Neural cell (in vitro differentiated cells): ENCODE data around the gene HMGXB4.

Source experiments
- EP300 ChIP-seq: fragments of 450-650 bp; conservative IDR thresholded peaks from 2 replicates; pipeline ENCODE4 v1.6.1; 2014; ENCODE audit warnings: antibody characterized with exemption, mild to moderate bottlenecking, moderate library complexity; ENCODE audit not compliant: poor library complexity, severe bottlenecking
- EZH2 ChIP-seq: fragments of 200-600, 300-800 bp; shearing (Covaris generic), sonication (generic); IDR thresholded peaks from 2 replicates; pipeline ENCODE4 v1.6.1; 2014; ENCODE audit warnings: antibody characterized with exemption, low read length, borderline replicate concordance, mild to moderate bottlenecking; ENCODE audit not compliant: insufficient read depth, poor library complexity, severe bottlenecking
- POLR2AphosphoS5 ChIP-seq: IDR thresholded peaks from 2 replicates; pipeline ENCODE4 v1.6.1; 2012
- TAF1 ChIP-seq: IDR thresholded peaks from 2 replicates; pipeline ENCODE4 v1.6.1; 2012; ENCODE audit warnings: low read depth
- TF ChIP-seq, protein P1 (sequence below): fragments of 450-650 bp; IDR thresholded peaks from 2 replicates; pipeline ENCODE4 v1.5.1; 2014; ENCODE audit warnings: antibody characterized with exemption, mild to moderate bottlenecking, moderate library complexity; ENCODE audit not compliant: poor library complexity, severe bottlenecking

DNA sequence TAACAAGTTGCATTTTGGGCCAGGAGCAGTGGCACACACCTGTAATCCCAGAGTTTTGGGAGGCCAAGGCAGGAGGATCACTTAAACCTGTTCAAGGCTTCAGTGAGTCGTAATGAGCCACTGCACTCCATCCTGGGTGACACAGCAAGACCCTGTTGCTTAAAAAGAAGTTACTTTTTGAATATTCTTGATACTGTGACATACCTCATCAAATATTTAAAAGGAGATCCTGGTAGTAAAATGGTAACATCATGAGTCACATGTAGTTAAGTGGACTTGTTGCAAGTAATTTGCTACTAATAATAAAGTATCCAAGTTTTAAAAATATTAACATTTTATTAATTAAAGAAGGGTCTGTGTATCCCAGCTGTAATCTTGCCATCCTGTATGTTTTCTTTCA, 18.3 kb downstream of the HMGXB4 start:
- no peak for TF ChIP-seq EZH2
- no peak for TF ChIP-seq POLR2AphosphoS5
- TF ChIP-seq, protein P1, sequence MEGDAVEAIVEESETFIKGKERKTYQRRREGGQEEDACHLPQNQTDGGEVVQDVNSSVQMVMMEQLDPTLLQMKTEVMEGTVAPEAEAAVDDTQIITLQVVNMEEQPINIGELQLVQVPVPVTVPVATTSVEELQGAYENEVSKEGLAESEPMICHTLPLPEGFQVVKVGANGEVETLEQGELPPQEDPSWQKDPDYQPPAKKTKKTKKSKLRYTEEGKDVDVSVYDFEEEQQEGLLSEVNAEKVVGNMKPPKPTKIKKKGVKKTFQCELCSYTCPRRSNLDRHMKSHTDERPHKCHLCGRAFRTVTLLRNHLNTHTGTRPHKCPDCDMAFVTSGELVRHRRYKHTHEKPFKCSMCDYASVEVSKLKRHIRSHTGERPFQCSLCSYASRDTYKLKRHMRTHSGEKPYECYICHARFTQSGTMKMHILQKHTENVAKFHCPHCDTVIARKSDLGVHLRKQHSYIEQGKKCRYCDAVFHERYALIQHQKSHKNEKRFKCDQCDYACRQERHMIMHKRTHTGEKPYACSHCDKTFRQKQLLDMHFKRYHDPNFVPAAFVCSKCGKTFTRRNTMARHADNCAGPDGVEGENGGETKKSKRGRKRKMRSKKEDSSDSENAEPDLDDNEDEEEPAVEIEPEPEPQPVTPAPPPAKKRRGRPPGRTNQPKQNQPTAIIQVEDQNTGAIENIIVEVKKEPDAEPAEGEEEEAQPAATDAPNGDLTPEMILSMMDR, result no peak
- TF ChIP-seq EP300, result no peak
- no peak for TF ChIP-seq TAF1
